AG04450 (cell line): ENCODE data around the gene NTF3. TPM values are rescaled to one million over a fixed set of nuclear protein-coding genes. Genes with fewer than 3 reads are reported as not detected.

Experiments
- CTCF ChIA-PET: fragments of 300-600, 350-600 bp; formaldehyde crosslinking; extraction: SDS; loops from one replicate; lab custom pipeline; 2022; ENCODE audit warnings: antibody characterized with exemption, inconsistent platforms; lab: Charles Lee
- POLR2A ChIA-PET: fragments of 350-600 bp; formaldehyde crosslinking; extraction: SDS; loops from one replicate; lab custom pipeline; 2021; ENCODE audit warnings: antibody characterized with exemption, inconsistent platforms; lab: Yijun Ruan, JAX
- DNase-seq: peaks from one replicate; pipeline ENCODE4 v3.0.0-alpha.2; 2011; ENCODE audit warnings: low read depth, low spot score
- H3K27ac ChIP-seq: one replicate; pipeline ENCODE4 v1.5.1; 2012; ENCODE audit warnings: low read depth, low read length, control low read depth
- H3K27me3 ChIP-seq: one replicate; pipeline ENCODE4 v1.6.0; 2012; ENCODE audit warnings: low read length; ENCODE audit not compliant: control insufficient read depth, insufficient read depth
- H3K4me3 ChIP-seq: 2 replicates; pipeline ENCODE4 v1.5.1; 2011; ENCODE audit warnings: mild to moderate bottlenecking, low read depth, low read length, control low read depth
- H3K9me3 ChIP-seq: 2 replicates; pipeline ENCODE4 v1.5.1; 2012; ENCODE audit warnings: low read length; ENCODE audit not compliant: control insufficient read depth, insufficient read depth
- CTCF ChIP-seq: IDR thresholded peaks from 2 replicates; pipeline ENCODE4 v1.5.1; 2011; ENCODE audit warnings: low read depth, low read length, control low read depth, inconsistent platforms
- polyA plus RNA-seq: library from polyadenylated mRNA; depleted of rRNA; stranded (reverse); fragments of >200 nt; gene quantifications from 2 replicates; pipeline ENCODE4 v1.2.3, GENCODE V29; 2011

Gene NTF3
- polyA plus RNA-seq, 1 experiment: 31.5 TPM

- no peak for DNase-seq
- POLR2A ChIA-PET: no interaction called here
Observed at GRCh38 chr12:5391653-5392052, 40.3 kb upstream of the NTF3 start.

GRCh38 chr12:5392961-5393360 is 38.9 kb upstream of the NTF3 start:
- no peak for TF ChIP-seq CTCF
- H3K9me3 ChIP-seq: no peaks in the 10 kb centered on the region
- no peak for DNase-seq
- H3K27ac ChIP-seq: no peak overlapping the region
- POLR2A ChIA-PET: no interaction called here
- CTCF ChIA-PET: no interaction called here
- no peak overlapping the region for H3K4me3 ChIP-seq
- peaks cover 4% of the 10 kb centered on the region for H3K27me3 ChIP-seq

More at GRCh38 chr12:5391653-5392052, 40.3 kb upstream of the NTF3 start:
- Histone ChIP-seq H3K9me3 (no peaks in the 10 kb centered on the region), H3K4me3 (no peak overlapping the region), H3K27ac (no peak overlapping the region), H3K27me3 (peaks cover 2% of the 10 kb centered on the region)
- CTCF ChIA-PET: no interaction called here
- TF ChIP-seq CTCF: no peak

- H3K9me3 ChIP-seq: no peaks in the 10 kb centered on the region
- peaks cover 11% of the 10 kb centered on the region for H3K27me3 ChIP-seq
- DNase-seq: no peak
- ChIA-PET CTCF (interaction anchor here (0.7 to 0.8 kb wide), 2 partner anchors 33 to 202 kb away, joined by 3 read pairs; no protein-coding TSS in a partner anchor), POLR2A (no interaction called here)
- no peak overlapping the region for H3K27ac ChIP-seq
- TF ChIP-seq CTCF: no peak
- no peak overlapping the region for H3K4me3 ChIP-seq
Observed at GRCh38 chr12:5395443-5396271, 36.3 kb upstream of the NTF3 start.

- Histone ChIP-seq H3K27ac (no peak overlapping the region), H3K4me3 (no peak overlapping the region), H3K27me3 (peaks cover 12% of the 10 kb centered on the region), H3K9me3 (no peaks in the 10 kb centered on the region)
- ChIA-PET POLR2A (no interaction called here), CTCF (interaction anchor here (0.7 to 1.1 kb wide), 2 partner anchors 11 to 203 kb away, joined by 3 to 5 read pairs; no protein-coding TSS in a partner anchor)
- no peak for TF ChIP-seq CTCF
- no peak for DNase-seq
Observed at GRCh38 chr12:5396541-5396940, 35.4 kb upstream of the NTF3 start.

- CTCF ChIA-PET: interaction anchor here (1.9 kb wide), 1 partner anchor 29 kb away, joined by 4 read pairs; no protein-coding TSS in a partner anchor
Observed at GRCh38 chr12:5399266-5399665, 32.6 kb upstream of the NTF3 start.

More at GRCh38 chr12:5399266-5399665, 32.6 kb upstream of the NTF3 start:
- no peaks in the 10 kb centered on the region for H3K9me3 ChIP-seq
- peaks cover 15% of the 10 kb centered on the region for H3K27me3 ChIP-seq
- POLR2A ChIA-PET: no interaction called here
- H3K27ac ChIP-seq: no peak overlapping the region
- TF ChIP-seq CTCF: no peak
- no peak for DNase-seq
- no peak overlapping the region for H3K4me3 ChIP-seq
